ENCODE results near the gene HNF4A. TPM values are rescaled to one million over a fixed set of nuclear protein-coding genes. Genes with fewer than 3 reads are reported as not detected.

The HNF4A gene
- total and polyA plus RNA-seq, 8 donors: 7.4 to 29.2 (median 22.2) TPM

GRCh38 chr20:44425923-44426322 is 70.4 kb downstream of the HNF4A start:
- intact Hi-C loops (cut with DNase I): no loop called here
- no peak for TF ChIP-seq CTCF (IDR thresholded peaks at IDR 0.05)
- DNase-seq: no peak
- H3K9me3 ChIP-seq: no peaks in the 10 kb centered on the region
- ATAC-seq: no peak
- no peaks in the 10 kb centered on the region for H3K27me3 ChIP-seq
- no peak overlapping the region for H3K27ac ChIP-seq
- H3K36me3 ChIP-seq: peaks cover 0 to 24% (median 4%) of the 10 kb centered on the region in 3 donors
- 94 to 96% methylated on average over 2 of the region's 2 CpGs for WGBS, 2 donors
- FAIRE-seq: no peak
- no peak overlapping the region for H3K4me3 ChIP-seq
- no peaks in the 10 kb centered on the region for H3K4me1 ChIP-seq

GRCh38 chr20:44426879-44427790 is 71.6 kb downstream of the HNF4A start:
- no peak for ATAC-seq
- TF ChIP-seq CTCF (IDR thresholded peaks at IDR 0.05): no peak
- no peak for FAIRE-seq
- intact Hi-C loops (cut with DNase I): no loop called here
- H3K27me3 ChIP-seq: no peaks in the 10 kb centered on the region
- H3K4me1 ChIP-seq: no peaks in the 10 kb centered on the region
- H3K9me3 ChIP-seq: no peaks in the 10 kb centered on the region
- WGBS, 2 donors: 90 to 92% methylated on average over 10 of the region's 10 CpGs
- H3K4me3 ChIP-seq: no peak overlapping the region
- DNase-seq: no peak
- H3K27ac ChIP-seq: no peak overlapping the region
- peaks cover 0 to 23% (median 4%) of the 10 kb centered on the region in 3 donors for H3K36me3 ChIP-seq

- no peaks in the 10 kb centered on the region for H3K4me1 ChIP-seq
- H3K27ac ChIP-seq: no peak overlapping the region
- TF ChIP-seq CTCF (IDR thresholded peaks at IDR 0.05): no peak
- no peaks in the 10 kb centered on the region for H3K27me3 ChIP-seq
- H3K4me3 ChIP-seq: no peak overlapping the region
- peaks cover 0 to 23% (median 4%) of the 10 kb centered on the region in 3 donors for H3K36me3 ChIP-seq
- FAIRE-seq (no peak), ATAC-seq (no peak), DNase-seq (no peak)
- 90 to 95% methylated on average over 3 of the region's 3 CpGs for WGBS, 2 donors
- intact Hi-C loops (cut with DNase I): no loop called here
- H3K9me3 ChIP-seq: no peaks in the 10 kb centered on the region
Observed at GRCh38 chr20:44427804-44428173, 72.3 kb downstream of the HNF4A start.

- no peaks in the 10 kb centered on the region for H3K4me1 ChIP-seq
- H3K27ac ChIP-seq: no peak overlapping the region
- H3K4me3 ChIP-seq: no peak overlapping the region
- FAIRE-seq: no peak
- peaks cover 0 to 23% (median 4%) of the 10 kb centered on the region in 3 donors for H3K36me3 ChIP-seq
- no peaks in the 10 kb centered on the region for H3K9me3 ChIP-seq
- intact Hi-C loops (cut with DNase I): no loop called here
- no peak for DNase-seq
- no peak for TF ChIP-seq CTCF (IDR thresholded peaks at IDR 0.05)
- no peak for ATAC-seq
- H3K27me3 ChIP-seq: no peaks in the 10 kb centered on the region
- 93 to 94% methylated on average over 8 of the region's 8 CpGs for WGBS, 2 donors
Observed at GRCh38 chr20:44428174-44429016, 72.9 kb downstream of the HNF4A start.
